NCI-H2171 (cell line): ENCODE measurements around the gene GAL.
"Not testable (repeated sequence)": the region's sequence is repeated elsewhere in the genome, so short reads cannot be mapped to it uniquely, and the experiment has no call there.

Source experiments
- DNase-seq: peaks from one replicate; lab custom pipeline; 2025; lab: John Stamatoyannopoulos, UW

The GAL gene, protein sequence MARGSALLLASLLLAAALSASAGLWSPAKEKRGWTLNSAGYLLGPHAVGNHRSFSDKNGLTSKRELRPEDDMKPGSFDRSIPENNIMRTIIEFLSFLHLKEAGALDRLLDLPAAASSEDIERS

DNA sequence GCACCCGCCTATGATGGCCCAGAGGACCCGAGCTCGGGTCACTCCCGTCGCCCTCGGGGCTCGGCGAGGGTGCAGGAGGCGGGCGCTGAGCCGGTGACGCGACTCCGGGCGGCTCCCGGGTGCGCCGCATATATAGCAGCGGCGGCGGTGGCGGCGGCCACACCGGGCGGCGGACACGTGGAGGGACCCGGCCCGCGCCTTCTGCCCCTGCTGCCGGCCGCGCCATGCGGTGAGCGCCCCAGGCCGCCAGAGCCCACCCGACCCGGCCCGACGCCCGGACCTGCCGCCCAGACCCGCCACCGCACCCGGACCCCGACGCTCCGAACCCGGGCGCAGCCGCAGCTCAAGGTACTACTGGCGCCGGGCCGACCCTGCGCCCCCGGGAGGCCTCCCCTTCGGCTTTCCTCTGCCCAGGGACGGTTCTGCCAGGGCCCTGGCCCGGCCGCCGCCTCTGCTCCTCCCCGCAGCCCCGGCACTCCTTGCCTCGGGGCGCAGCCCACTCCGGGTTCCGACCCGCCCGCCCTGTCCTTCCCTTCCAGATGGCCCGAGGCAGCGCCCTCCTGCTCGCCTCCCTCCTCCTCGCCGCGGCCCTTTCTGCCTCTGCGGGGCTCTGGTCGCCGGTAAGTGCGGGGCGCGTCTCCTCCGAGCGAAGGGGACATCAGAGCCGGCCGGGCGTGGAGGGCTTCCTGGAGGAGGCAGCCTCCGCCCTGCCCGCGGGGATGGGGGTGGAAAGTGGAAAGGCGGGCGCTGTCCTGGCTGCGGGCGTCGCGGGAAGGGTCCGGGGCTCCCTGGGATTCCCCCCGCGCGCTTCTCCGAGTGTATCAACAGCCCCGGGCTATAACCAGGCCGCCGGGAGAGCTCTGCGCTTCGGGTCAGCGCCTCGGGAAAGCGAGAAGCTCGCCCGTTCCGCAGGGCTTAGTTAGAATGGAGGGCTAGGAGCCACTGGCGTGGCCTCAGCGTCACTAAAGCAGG is at the start of gene GAL:
TSS of gene GAL (plus strand) at position 160 of the 972 bp plus-strand sequence. CDS start at position 540, 380 bp downstream.
- no peak for DNase-seq

DNA sequence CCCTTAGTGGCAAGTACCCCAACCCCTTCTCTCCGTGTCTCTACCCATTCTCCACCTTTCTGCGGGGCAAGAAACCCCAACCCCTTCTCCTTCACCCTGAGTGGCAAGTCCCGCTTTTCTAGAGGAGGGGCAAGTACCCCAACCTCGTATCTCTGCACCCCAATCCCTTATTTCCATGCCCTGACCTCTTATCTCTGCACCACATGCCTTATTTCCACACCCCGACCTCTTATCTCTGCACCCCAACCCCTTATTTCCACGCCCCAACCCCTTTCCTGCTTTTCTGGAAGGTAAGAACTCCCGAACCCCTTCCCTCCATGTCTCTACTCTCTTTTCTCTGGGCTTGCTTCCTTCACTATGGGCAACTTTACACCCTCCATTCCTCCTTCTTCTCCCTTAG is 49.7 kb upstream of the GAL start:
- DNase-seq: not testable (repeated sequence)

DNA sequence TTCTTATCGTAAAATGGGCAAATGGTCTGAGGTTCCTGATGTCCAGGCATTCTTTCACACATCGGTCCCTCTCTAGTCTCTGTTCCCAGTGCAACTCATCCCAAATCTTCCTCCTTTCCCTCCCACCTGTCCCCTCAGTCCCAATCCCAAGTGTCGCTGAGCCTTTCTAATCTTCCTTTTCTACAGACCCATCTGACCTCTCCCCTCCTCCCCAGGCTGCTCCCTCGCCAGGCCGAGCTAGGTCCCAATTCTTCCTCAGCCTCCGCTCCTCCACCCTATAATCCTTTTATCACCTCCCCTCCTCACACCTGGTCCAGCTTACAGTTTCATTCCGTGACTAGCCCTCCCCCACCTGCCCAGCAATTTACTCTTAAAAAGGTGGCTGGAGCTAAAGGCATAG is 49.2 kb upstream of the GAL start:
- not testable (repeated sequence) for DNase-seq

DNA sequence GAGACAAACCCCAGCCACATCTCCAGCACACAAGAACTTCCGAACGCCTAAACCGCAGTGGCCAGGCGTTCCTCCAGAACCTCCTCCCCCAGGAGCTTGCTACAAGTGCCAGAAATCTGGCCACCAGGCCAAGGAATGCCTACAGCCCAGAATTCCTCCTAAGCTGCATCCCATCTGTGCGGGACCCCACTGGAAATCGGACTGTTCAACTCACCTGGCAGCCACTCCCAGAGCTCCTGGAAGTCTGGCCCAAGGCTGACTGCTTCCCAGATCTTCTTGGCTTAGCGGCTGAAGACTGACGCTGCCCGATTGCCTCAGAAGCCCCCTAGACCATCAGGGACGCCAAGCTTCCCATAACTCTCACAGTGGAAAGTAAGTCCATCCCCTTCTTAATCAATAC is 48.5 kb upstream of the GAL start:
- not testable (repeated sequence) for DNase-seq

DNA sequence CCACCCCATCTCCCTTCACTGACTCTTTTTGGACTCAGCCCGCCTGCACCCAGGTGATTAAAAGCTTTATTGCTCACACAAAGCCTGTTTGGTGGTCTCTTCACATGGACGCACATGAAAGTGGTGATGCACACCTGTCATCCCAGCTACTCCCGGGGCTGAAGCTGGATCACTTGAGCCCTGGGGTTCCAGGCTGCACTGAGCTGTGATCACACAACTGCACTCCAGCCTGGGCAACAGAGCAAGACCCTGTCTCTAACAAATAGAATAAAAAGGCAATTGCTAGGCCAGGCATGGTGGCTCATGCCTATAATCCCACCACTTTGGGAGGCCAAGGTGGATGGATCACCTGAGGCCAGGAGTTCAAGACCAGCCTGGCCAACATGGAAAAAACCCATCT is 45.0 kb upstream of the GAL start:
- DNase-seq: not testable (repeated sequence)

DNA sequence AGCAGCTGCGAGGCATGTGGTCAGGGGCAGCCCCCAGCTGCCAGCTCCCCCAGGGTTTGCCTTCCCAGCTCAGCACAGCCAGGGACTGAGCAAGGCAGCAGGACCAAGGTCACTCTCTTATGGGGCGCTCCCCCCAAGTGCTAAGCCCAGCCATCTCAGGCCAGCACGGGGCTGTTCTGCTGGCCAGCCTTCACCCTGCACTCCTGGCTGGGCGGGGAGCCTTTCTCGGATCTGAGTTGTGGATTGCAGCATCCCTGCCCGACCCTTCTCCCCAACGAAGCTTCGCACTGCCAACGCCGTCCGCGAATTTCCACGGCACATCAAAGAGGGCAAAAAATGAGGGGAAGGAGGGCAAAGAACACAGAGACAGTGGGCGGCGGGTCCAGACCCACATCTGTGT is 42.5 kb upstream of the GAL start:
- no peak for DNase-seq

DNA sequence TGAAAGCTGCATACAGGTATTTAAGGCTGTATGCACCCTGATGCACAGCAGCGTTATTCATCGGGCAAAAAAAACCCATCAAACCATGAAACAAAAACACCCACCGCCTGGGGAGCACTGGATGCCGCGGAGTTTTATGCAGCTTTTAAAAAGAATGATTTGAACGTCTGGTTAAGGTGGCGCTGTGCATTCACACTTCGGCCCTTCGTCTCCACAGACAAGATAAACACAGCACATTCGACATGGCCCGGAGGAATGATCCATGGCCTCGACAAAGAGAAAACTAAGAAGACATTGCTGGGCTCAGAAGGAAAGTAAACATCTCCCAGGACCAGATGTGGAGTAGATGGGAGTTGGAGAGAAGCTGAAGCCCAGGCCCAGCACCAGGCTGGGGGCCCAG is 40.8 kb upstream of the GAL start:
- no peak for DNase-seq

DNA sequence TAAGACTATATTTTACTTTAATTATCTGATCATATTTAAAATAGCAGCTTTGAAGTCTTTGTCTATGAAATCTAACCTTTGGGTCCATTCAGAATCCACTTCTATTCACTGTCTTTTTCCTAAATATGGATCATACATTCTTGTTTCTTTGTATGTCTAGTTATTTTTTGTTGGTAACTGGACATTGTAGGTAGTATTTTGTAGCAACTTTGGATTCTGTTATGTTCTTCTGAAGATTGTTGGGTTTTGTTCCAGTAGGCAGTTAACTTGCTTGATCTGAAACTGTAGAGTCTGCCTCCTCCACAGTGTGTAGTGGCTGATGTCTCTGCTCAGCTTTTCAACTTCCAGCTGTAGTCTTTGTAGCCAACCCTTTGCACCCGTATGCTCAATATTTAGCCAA is 37.5 kb upstream of the GAL start:
- no peak for DNase-seq

DNA sequence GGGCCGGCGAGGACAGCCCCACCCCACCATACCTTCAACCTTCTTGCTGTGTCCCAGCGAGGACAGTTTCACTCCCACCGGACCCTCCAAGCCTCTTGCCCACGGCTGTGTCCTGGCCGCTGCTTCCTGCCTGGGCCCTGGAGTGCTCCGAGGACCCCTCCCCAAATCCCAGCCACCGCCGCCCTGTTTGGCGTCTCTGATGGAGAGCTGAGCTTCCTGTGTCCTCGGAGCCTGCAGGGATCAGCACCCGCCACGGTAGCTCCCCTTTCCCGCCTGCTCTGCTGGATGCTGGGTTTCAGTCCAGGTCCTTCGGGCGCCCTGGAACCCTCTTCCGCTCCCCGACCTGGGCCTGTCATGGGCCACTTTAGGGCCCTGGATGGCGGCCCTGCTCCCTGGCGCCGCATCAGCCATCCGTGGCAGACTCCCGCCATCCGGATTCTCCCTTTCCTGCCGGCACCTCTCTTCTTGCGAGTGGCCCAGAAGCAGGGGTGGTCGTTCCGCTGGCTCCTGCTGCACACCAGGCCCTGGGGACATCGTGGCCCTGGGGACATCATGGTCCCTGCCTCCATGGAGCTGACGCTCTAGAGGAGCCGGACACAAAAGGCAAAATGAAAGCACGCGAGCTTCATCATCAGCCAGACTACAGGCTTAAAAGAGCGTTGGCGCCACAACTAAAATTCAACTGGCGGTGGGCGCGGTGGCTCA is 34.3 kb upstream of the GAL start:
- no peak for DNase-seq

DNA sequence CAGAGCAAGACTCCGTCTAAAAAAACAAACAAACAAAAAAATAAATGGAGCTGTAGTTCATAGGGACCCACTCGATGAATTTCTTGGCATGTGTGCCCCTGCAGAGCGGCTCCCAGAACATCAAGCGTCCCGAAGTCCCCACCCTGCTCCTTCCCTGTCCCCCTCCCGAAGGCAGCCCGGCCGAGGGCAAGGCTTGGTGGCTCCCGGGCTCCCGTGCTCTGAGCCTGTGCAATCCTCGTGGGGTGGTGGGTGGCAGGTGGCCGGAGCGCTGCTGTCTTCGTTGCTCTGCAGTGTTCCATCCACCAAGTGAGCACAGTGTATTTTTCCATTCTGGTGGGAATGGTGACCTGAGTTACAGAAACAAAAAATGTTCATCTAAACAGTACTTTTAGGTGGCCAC is 33.5 kb upstream of the GAL start:
- no peak for DNase-seq

DNA sequence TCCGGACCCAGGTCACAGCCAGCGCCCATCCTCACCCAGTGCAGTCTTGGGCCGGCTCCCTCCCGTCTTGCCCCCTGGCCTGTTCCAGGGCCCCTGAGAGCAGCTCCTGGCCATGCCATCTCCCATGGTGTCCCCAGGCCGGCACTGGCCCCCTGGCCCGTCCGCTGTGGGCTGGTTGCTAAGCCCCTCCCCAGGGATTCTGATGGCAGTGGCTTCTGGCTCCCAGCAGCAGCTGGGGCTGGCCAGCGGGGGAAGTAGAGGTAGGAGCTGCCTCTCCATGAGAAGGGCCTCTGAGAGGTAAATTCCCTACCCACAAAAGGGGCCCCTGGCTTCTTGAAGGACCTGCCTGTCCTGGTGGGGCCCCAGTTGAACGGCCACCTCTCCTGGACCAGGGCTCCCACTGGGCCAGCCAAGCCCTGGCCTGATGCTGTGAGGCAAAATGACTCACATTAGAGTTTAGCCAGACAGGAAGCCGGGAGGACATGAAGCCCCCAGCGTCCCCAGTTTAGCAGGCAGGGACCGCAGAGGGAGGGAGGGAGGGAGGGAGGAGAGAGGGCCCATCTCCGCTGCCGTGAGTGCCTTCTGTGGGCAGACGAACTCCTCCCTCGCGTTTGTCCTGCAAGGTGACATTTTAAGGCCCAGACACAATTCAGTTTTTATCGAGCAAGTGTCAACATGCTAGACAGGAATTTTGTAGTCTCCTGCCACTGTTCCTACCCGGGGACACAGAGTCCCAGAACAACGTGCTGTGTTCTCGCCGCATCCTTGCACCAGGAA is 32.9 kb upstream of the GAL start:
- no peak for DNase-seq

DNA sequence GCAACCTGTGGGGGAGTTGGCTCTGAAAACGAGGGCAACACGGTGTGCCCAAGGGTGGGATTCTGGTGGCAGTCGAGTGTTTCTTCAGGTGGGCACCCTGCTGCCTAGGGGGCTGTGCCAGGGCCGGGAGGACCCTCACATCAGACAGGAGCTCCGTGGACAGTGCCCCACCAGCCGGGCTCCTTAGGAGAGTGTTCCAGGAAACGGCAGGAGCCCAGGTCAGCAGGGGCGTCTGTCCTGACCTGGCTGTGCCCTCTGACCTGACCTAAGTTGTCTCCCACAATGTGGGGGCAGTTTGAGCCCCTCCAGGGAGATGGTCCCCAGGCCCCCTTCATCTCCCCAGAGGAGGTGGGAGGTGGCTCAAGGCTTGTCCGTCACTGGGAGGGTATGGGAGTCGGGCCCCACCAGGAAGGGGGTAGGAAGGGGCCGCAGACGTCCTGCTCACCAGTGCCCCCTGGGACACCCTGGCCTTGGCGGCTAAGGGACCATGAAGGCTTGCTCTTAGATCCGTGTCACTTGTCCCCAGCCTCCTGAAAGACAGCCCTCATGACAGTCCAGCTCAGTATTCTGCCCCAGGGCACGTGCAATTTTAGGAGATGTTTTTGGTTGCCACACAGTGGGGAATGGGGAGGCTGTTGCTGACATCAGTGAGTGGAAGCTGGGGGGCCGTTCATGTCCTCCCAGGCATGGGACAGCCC is 32.2 kb upstream of the GAL start:
- DNase-seq: no peak

DNA sequence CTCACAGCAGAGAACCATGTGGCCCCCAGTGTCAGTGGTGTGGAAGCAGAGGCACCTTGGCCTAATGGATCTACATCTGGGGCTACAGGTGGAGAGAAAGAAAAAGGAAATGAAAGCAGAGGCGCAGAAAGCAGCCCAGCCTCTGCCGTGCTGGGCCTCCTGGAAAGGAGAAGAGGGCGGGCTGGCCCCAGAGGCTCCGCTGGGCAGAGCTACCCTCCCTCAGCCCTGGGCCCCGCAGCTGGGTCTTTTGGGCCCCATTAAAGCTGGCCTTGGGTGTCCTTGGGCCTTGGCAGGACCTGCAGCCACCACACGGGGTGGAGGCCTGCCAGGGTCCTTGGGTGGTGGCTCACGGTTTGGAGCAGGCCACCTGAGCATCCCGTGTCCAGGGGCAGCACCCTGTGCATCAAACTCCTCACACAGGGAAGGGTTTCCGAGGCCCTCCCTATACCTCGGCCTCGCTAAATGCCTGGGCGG is 31.6 kb upstream of the GAL start:
- no peak for DNase-seq

DNA sequence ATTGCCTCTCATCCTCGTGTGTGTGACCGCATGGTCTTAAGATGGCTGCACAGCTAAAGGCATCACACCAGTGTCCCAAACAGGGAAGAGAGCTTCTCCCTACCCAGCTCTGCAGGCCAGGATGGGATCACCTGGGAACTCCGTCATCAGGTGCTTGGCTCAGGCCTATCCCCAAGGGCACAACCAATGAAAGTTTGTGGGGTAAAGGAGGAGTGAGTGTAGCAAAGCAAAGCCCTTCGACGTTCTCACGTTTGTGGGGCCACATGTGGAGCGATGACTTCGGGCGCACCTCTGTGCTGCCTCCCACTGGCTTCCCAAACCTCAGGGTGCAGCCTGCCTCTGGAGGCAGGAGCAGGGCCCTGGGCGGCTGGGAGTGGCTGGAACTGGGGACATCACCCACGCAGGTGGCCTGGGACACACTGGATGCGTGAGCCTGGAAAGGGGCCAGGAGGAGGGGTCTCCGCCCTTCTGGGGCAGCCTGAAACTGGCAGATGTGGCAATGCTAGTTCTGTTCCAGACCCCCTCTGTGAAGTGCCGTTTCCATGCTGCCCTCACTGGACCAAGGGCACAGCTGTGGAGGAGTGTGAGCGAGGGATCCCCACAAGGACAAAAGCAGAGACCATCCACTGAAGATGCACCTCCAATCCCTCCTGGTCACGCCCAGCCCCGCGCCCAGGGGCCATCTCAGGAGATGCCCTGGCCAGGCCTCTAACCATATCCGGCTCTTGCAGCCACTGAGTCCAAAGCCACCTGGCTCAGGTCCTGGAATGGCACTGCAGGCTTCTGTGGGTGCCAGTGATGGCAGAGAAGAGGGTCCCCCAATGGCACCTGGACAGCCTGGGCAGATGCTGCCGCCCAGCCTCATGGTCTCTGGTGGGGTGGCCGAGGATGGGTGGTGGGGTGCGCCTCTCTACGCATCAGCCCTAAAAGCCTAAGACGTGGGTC is 30.6 kb upstream of the GAL start:
- DNase-seq: no peak

DNA sequence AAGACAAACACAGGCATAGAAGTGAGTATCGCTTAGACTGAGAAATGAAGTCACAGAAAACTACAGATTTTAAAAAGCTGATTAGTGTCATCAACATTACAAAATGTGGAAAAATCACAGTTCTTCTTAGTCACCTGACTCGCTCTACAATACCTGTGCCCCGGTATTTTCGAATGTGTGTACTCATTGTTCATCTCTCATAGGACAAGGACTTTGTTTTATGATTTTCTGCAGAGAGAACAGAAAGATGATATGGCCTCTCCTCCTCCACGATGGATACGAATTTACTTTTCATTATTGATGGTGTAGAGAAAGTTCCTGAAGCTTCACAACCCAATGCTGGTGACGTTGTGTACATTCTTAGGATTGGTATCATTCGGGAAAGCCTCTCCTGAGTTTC is 29.4 kb upstream of the GAL start:
- DNase-seq: no peak

DNA sequence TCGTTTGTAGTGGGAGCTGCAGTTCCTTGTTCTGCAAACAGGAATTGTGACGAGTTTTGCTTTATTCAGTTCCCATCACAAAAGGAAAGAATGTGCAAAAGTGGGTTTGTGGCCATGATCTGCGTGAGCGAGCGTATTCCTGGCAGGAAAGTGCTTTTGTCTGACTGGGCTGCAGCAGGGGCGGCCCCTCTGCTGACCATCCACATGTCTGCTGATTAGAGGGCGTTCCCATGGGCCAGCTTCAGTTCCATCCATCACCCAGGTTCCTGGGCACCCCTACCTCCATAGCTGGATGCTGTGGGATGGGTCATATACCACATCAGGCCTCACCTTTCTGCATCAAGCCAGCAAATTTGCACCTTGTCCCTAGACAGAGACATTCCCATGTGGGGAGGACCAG is 28.9 kb upstream of the GAL start:
- no peak for DNase-seq

DNA sequence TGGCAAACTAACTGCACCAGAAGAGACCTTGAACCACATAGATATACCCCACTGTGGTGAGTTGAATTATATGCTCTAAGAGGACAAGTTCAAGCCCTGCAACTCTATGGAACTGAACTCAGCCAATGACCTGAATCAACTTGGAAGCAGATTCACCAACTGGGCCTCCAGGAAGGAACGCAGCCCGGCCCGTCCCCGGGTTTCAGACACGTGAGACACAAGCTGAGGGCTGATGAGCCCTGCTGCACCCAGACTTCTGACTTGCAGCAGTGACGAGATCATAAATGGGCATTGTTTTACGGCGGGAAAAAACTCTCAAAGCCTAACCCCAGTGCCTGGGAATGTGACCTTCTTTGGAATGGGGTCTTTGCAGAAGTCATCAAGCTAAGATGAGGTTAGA is 28.5 kb upstream of the GAL start:
- no peak for DNase-seq

DNA sequence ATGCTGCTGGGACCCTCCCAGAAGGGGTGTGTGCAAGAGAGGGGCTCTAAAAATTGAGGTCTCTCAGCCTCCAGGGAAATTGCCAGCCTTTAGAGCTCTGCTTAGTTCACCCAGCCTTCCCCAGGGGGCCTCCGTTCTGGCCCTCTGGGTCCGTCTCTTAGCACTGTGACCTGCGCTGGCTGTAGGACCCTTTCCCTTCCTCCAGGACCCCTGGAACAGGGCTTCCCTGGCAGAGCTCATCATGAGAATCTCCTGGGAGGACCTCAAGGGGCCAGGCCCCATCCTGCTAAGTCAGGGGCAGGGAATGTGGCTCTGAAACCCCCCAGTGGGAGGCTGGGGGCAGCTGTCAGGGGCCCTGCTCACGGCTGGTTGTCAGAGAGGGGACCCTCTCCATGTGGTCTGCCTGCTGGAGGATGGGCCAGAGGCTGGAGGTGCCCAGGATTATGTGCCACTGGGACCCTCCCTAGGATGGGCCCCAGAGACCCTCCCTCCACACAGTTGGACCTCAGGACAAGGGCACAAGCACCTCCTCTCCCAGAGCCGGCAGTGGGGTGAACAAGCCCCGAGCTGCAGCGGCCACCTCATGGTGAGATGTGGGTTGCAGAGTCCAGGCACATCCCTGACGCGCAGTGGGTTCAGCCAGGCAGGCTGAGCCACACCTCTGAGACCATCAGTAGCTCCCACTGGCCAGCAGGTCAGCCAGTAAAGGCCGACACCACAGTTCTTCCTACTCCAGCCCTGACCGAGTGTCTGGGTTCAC is 27.1 kb upstream of the GAL start:
- DNase-seq: no peak

DNA sequence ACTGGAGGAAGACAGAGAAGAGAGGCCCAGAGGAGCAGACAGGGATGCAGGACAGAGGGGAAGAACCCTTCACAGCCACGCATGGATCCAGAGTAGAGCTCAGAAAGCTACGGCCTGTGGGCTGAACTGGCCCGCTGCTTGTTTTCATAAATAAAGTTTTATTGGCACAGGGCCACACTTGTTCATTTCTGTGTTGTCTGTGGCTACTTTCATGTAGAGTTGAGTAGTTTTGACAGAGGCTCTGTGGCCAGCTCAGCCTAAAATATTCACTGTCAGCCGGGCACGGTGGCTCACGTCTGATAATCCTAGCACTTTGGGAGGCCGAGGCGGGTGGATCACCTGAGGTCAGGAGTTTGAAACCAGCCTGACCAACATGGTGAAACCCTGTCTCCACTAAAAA is 26.2 kb upstream of the GAL start:
- DNase-seq: no peak

DNA sequence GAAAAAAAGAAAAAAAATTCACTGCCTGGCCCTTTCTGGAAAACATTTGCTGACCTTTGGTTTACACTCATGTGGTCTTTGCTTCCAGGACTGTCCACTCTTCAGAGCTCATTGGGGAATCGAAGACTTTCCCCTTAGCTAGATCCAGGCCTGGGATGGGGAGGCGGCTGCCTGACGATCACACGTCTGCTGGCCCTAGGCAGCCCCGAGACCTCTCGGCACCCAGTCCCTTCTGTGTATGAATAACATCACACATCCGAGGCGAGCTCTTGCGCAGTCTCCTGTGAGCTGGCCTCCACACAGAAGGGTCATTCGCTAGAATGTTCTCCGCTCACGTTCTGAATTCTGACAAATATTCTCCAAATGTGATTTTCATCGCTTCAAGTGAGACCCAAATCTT is 25.7 kb upstream of the GAL start:
- no peak for DNase-seq
